ENCODE results near the gene DOCK2. TPM values are rescaled to one million over a fixed set of nuclear protein-coding genes. Genes with fewer than 3 reads are reported as not detected.

DOCK2 gene
- total RNA-seq, 1 donor from 2014 or later, result 4.2 TPM

- H3K27ac ChIP-seq (replicated peaks), result no peak overlapping the region
- peak; percentile 56 for DNase-seq
- H3K27me3 ChIP-seq (ENCODE audit: low read depth), result peaks cover 18% of the 10 kb centered on the region
- intact Hi-C loops (cut with micrococcal nuclease), result no loop called here
- H3K9me3 ChIP-seq (replicated peaks), result no peaks in the 10 kb centered on the region
- TF ChIP-seq, protein P1, sequence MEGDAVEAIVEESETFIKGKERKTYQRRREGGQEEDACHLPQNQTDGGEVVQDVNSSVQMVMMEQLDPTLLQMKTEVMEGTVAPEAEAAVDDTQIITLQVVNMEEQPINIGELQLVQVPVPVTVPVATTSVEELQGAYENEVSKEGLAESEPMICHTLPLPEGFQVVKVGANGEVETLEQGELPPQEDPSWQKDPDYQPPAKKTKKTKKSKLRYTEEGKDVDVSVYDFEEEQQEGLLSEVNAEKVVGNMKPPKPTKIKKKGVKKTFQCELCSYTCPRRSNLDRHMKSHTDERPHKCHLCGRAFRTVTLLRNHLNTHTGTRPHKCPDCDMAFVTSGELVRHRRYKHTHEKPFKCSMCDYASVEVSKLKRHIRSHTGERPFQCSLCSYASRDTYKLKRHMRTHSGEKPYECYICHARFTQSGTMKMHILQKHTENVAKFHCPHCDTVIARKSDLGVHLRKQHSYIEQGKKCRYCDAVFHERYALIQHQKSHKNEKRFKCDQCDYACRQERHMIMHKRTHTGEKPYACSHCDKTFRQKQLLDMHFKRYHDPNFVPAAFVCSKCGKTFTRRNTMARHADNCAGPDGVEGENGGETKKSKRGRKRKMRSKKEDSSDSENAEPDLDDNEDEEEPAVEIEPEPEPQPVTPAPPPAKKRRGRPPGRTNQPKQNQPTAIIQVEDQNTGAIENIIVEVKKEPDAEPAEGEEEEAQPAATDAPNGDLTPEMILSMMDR (IDR thresholded peaks at IDR 0.05; ENCODE audit: borderline replicate concordance), result no peak
- H3K4me1 ChIP-seq, result peaks cover 7% of the 10 kb centered on the region
- no peak overlapping the region for H3K4me3 ChIP-seq
- no peaks in the 10 kb centered on the region for H3K36me3 ChIP-seq
These were observed 277.7 kb downstream of the DOCK2 start for GRCh38 chr5:169914766-169915165.

DNA sequence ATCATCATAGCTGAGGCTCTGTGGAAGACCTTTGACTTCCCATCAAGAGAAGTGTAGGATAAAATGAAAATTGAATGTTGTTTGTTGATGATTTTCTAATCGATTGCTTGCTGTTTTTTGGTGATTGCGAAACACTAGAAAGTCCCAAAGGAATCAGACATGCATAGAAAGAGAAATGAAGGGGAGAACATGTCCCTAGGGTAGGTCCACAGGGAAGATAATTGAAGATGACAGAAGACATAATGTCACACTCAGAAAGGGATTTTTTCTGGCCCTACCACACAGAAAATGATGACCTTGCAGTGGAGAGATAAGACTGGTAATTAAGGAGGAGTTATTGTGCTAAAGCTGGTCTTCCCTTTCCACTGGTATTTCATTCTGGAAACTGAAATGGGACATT lies 280.4 kb downstream of the DOCK2 start:
- DNase-seq, result no peak
- Histone ChIP-seq H3K4me3 (no peak overlapping the region), H3K36me3 (no peaks in the 10 kb centered on the region), H3K27me3 (ENCODE audit: low read depth) (peaks cover 12% of the 10 kb centered on the region), H3K27ac (replicated peaks) (no peak overlapping the region), H3K9me3 (replicated peaks) (no peaks in the 10 kb centered on the region), H3K4me1 (peaks cover 7% of the 10 kb centered on the region)
- intact Hi-C loops (cut with micrococcal nuclease), result no loop called here
- TF ChIP-seq, protein P1 (IDR thresholded peaks at IDR 0.05; ENCODE audit: borderline replicate concordance), result no peak

DNA sequence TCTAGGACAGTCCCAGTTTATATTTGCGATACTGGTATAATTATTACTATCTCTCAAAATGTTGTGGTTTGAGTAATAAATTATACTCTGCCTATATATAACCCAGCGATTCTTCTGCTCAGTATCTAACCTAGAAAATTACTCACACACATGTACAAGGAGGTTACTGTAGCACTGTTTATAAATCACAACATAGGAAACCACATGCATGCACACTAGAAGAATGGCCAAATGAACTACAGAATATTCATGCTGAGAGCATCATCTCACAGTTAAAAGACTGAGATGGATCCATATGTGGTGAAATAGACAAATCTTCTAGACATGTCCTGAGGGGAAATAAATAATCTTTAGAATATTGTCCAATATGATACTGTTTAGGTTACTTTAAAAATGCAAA lies 281.2 kb downstream of the DOCK2 start:
- Histone ChIP-seq H3K36me3 (no peaks in the 10 kb centered on the region), H3K27me3 (ENCODE audit: low read depth) (peaks cover 14% of the 10 kb centered on the region), H3K4me3 (no peak overlapping the region), H3K4me1 (peaks cover 7% of the 10 kb centered on the region), H3K27ac (replicated peaks) (no peak overlapping the region), H3K9me3 (replicated peaks) (no peaks in the 10 kb centered on the region)
- TF ChIP-seq, protein P1 (IDR thresholded peaks at IDR 0.05; ENCODE audit: borderline replicate concordance), result no peak
- intact Hi-C loops (cut with micrococcal nuclease), result no loop called here
- no peak for DNase-seq

GRCh38 chr5:169920474-169920873 lies 283.4 kb downstream of the DOCK2 start:
- TF ChIP-seq, protein P1 (IDR thresholded peaks at IDR 0.05; ENCODE audit: borderline replicate concordance), result no peak
- intact Hi-C loops (cut with micrococcal nuclease), result no loop called here
- Histone ChIP-seq H3K9me3 (replicated peaks) (no peaks in the 10 kb centered on the region), H3K27me3 (ENCODE audit: low read depth) (peaks cover 9% of the 10 kb centered on the region), H3K4me1 (no peaks in the 10 kb centered on the region), H3K4me3 (no peak overlapping the region), H3K27ac (replicated peaks) (no peak overlapping the region), H3K36me3 (no peaks in the 10 kb centered on the region)
- no peak for DNase-seq

GRCh38 chr5:169921384-169921783 lies 284.3 kb downstream of the DOCK2 start:
- H3K4me1 ChIP-seq, result no peaks in the 10 kb centered on the region
- no peaks in the 10 kb centered on the region for H3K36me3 ChIP-seq
- no peak overlapping the region for H3K27ac ChIP-seq (replicated peaks)
- DNase-seq, result no peak
- H3K4me3 ChIP-seq, result no peak overlapping the region
- intact Hi-C loops (cut with micrococcal nuclease), result no loop called here
- peaks cover 9% of the 10 kb centered on the region for H3K27me3 ChIP-seq (ENCODE audit: low read depth)
- no peaks in the 10 kb centered on the region for H3K9me3 ChIP-seq (replicated peaks)
- TF ChIP-seq, protein P1 (IDR thresholded peaks at IDR 0.05; ENCODE audit: borderline replicate concordance), result no peak

- intact Hi-C loops (cut with micrococcal nuclease), result no loop called here
- Histone ChIP-seq H3K27ac (replicated peaks) (no peak overlapping the region), H3K4me3 (no peak overlapping the region), H3K9me3 (replicated peaks) (no peaks in the 10 kb centered on the region), H3K27me3 (ENCODE audit: low read depth) (peaks cover 9% of the 10 kb centered on the region), H3K36me3 (no peaks in the 10 kb centered on the region), H3K4me1 (no peaks in the 10 kb centered on the region)
- TF ChIP-seq, protein P1 (IDR thresholded peaks at IDR 0.05; ENCODE audit: borderline replicate concordance), result no peak
- no peak for DNase-seq
These were observed 284.9 kb downstream of the DOCK2 start for GRCh38 chr5:169921949-169922348.

Measured in left ventricle myocardium inferior (tissue), 1 donor.